NB4 (cell line): ENCODE measurements around the gene CSPG4.

ENCODE experiments used
- DNase-seq: peaks from one replicate; pipeline ENCODE4 v3.0.0; 2010; ENCODE audit warnings: low read depth
- H3K4me3 ChIP-seq: one replicate; pipeline ENCODE4 v1.5.1; 2011; ENCODE audit warnings: mild to moderate bottlenecking, low read depth, low read length, moderate library complexity
- MAX ChIP-seq: IDR thresholded peaks from 2 replicates; pipeline ENCODE4 v1.6.1; 2011; ENCODE audit warnings: low read depth, low read length
- MYC ChIP-seq: IDR thresholded peaks from 2 replicates; pipeline ENCODE4 v1.6.1; 2011; ENCODE audit warnings: low read depth, low read length
- POLR2A ChIP-seq: IDR thresholded peaks from 2 replicates; pipeline ENCODE4 v1.6.1; 2011; ENCODE audit warnings: mild to moderate bottlenecking; ENCODE audit not compliant: insufficient read length; ENCODE audit errors: extremely low read depth
- TF ChIP-seq, protein P1 (sequence below): IDR thresholded peaks from one replicate; pipeline ENCODE4 v1.5.1; 2012; ENCODE audit warnings: low read depth, low read length

Gene CSPG4

DNA sequence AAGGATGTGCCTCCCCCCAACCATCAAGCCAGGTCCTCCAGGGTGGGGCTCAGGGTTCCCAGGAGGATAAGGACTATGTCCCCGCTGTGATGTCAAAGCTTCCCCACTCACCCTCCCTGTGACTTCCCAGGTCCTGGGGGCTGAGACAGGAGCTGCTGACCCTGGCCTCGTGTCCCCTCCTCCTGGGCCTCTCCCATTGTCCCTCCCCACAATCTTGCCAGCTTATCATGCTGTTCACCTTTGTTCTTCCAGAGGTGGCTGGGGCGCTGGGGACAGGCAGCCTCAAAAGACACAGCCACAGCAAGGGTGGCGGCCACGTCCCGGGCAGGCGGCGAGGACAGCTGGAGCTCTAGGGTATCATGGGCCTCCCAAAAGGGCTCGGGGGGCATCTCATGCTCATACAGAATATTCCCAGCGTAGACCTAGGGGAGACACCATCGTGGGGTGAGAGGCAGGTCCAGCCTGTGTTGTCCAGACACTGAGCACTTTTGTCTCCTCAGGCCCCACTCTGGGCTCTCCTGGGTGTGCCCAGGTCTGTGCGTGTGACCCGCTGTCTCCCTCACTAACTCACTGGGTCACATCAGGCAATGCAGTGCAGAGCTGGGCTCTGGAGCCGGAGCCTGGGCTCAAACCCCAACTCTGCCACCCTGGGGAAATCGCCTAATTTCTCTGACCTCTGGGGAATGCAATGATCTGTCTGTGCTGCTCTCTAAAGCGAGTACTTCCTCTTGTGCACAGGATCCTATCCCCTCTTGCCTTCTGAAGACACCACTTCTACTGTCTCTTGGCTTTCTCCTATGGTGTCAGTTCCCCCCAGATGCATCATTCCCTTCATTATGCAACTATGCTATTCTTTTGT lies 35.0 kb downstream of the CSPG4 start:
- no peak for TF ChIP-seq MAX
- no peak for TF ChIP-seq MYC
- TF ChIP-seq, protein P1, sequence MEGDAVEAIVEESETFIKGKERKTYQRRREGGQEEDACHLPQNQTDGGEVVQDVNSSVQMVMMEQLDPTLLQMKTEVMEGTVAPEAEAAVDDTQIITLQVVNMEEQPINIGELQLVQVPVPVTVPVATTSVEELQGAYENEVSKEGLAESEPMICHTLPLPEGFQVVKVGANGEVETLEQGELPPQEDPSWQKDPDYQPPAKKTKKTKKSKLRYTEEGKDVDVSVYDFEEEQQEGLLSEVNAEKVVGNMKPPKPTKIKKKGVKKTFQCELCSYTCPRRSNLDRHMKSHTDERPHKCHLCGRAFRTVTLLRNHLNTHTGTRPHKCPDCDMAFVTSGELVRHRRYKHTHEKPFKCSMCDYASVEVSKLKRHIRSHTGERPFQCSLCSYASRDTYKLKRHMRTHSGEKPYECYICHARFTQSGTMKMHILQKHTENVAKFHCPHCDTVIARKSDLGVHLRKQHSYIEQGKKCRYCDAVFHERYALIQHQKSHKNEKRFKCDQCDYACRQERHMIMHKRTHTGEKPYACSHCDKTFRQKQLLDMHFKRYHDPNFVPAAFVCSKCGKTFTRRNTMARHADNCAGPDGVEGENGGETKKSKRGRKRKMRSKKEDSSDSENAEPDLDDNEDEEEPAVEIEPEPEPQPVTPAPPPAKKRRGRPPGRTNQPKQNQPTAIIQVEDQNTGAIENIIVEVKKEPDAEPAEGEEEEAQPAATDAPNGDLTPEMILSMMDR = no peak
- no peak for TF ChIP-seq POLR2A
- H3K4me3 ChIP-seq = no peak overlapping the region
- peak; percentile 78 for DNase-seq

DNA sequence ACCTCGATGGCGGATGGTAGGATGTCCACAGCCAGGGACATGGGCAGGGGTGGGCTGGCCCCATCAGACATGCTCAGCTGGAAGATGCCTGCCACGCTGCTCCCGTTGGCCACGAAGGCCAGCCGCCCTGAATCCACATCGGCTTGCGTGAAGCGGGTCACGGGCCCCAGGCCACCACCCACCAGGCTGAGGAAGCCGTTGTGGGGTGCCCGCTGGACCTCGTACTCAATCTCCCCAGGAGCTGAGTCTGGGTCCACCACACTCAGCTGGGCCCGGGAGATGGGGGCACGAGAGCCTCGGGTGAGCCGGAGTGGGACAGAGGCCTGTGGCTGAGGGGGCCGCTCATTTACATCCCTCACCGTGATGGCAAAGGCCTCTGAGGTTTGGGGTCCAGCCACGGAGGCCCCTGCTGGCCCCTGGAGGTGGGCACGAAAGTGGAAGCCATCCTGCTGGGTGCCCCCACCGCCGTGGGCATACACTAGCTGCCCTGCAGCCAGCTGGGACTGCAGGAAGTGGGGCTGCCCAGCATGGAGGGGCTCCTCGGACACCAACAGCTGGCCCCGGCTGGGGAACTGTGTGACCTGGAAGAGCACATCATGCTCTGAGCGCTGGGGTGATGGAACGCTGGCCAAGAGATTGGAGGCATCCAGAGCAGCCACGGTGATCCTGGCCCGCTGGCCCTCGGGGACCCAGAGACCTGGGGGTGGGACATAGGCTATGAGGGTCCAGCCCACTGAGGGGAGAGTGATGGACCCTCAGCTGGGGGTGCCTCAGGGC lies 35.8 kb downstream of the CSPG4 start:
- no peak for DNase-seq
- TF ChIP-seq MYC (no peak), MAX (no peak), POLR2A (no peak)
- TF ChIP-seq, protein P1 = no peak
- H3K4me3 ChIP-seq = no peak overlapping the region

- no peak for DNase-seq
- H3K4me3 ChIP-seq = no peak overlapping the region
- TF ChIP-seq MYC = no peak
- TF ChIP-seq, protein P1 = no peak
- no peak for TF ChIP-seq POLR2A
- TF ChIP-seq MAX = no peak
Measured at GRCh38 chr15:75675579-75676404, 36.9 kb downstream of the CSPG4 start.

- DNase-seq = no peak
- H3K4me3 ChIP-seq = no peak overlapping the region
- TF ChIP-seq, protein P1 = no peak
- TF ChIP-seq MYC (no peak), MAX (no peak), POLR2A (no peak)
Measured at GRCh38 chr15:75674366-75674765, 38.3 kb downstream of the CSPG4 start.

- TF ChIP-seq POLR2A (no peak), MAX (peak; percentile 64), MYC (peak; percentile 61)
- TF ChIP-seq, protein P1 = no peak
- H3K4me3 ChIP-seq = no peak overlapping the region
- peak; percentile 98 for DNase-seq
Measured at GRCh38 chr15:75673426-75674235, 39.0 kb downstream of the CSPG4 start.
